HEK293 (cell line): ENCODE data around the gene NSG1.

Source experiments
- CTCF ChIA-PET: fragments of 350-600 bp; formaldehyde crosslinking; extraction: SDS; loops from one replicate; lab custom pipeline; 2021; ENCODE audit warnings: antibody characterized with exemption; lab: Yijun Ruan, JAX
- POLR2A ChIA-PET: fragments of 300-600 bp; formaldehyde crosslinking; extraction: SDS; loops from one replicate; lab custom pipeline; 2020; ENCODE audit warnings: antibody characterized with exemption, inconsistent platforms; lab: Yijun Ruan, JAX
- H3K27ac ChIP-seq: fragments of 200-500 bp; sonication (Bioruptor generic); 2 replicates; pipeline ENCODE4 v1.5.1; 2014; ENCODE audit warnings: low read depth, low read length, control low read depth, inconsistent platforms; ENCODE audit errors: extremely low read depth
- H3K36me3 ChIP-seq, 2 experiments: fragments of 200-500 bp in 1 of 2; sonication (Bioruptor generic) in 1 of 2; 1 replicate in 1 of 2; 2 replicates in 1 of 2; pipeline ENCODE4 v1.5.1; 2014 to 2017; ENCODE audit warnings: inconsistent platforms in 2 of 2, low read length in 2 of 2; ENCODE audit not compliant: control insufficient read depth in 2 of 2, insufficient read depth in 1 of 2
- H3K4me1 ChIP-seq: fragments of 200-500 bp; sonication (Bioruptor generic); 2 replicates; pipeline ENCODE4 v1.5.1; 2014; ENCODE audit warnings: mild to moderate bottlenecking, low read length, inconsistent platforms; ENCODE audit not compliant: control insufficient read depth, insufficient read depth
- H3K4me3 ChIP-seq: 2 replicates; pipeline ENCODE4 v1.5.1; 2011; ENCODE audit warnings: low read depth, mild to moderate bottlenecking, control low read depth, low read length, moderate library complexity
- H3K9me3 ChIP-seq: fragments of 200-500 bp; sonication (Bioruptor generic); 2 replicates; pipeline ENCODE4 v1.5.1; 2014; ENCODE audit warnings: low read depth, low read length, inconsistent platforms; ENCODE audit not compliant: control insufficient read depth, insufficient read depth
- SCRT1 ChIP-seq: fragments of 450-650 bp; formaldehyde crosslinking; IDR thresholded peaks from 2 replicates; pipeline ENCODE4 v1.5.1; 2016; ENCODE audit warnings: missing biosample characterization, missing genetic modification characterization, borderline replicate concordance
- SCRT2 ChIP-seq: fragments of 450-650 bp; formaldehyde crosslinking; IDR thresholded peaks from 2 replicates; pipeline ENCODE4 v1.5.1; 2016; ENCODE audit warnings: missing biosample characterization, missing genetic modification characterization
- TRIM28 ChIP-seq: IDR thresholded peaks from 2 replicates; pipeline ENCODE4 v1.6.1; 2011; ENCODE audit warnings: low read length, control low read depth, borderline replicate concordance
- ZBTB1 ChIP-seq: fragments of 450-650 bp; formaldehyde crosslinking; IDR thresholded peaks from 2 replicates; pipeline ENCODE4 v1.5.1; 2016; ENCODE audit warnings: missing biosample characterization, missing genetic modification characterization
- ZNF174 ChIP-seq: fragments of 450-650 bp; formaldehyde crosslinking; IDR thresholded peaks from 2 replicates; pipeline ENCODE4 v1.5.0; 2017; ENCODE audit warnings: missing biosample characterization, mild to moderate bottlenecking, missing genetic modification characterization
- ZNF2 ChIP-seq: fragments of 450-650 bp; formaldehyde crosslinking; IDR thresholded peaks from 2 replicates; pipeline ENCODE4 v1.5.1; 2016; ENCODE audit warnings: missing biosample characterization, missing genetic modification characterization
- ZNF335 ChIP-seq: fragments of 450-650 bp; formaldehyde crosslinking; conservative IDR thresholded peaks from 2 replicates; pipeline ENCODE4 v1.5.1; 2016; ENCODE audit warnings: missing biosample characterization, missing genetic modification characterization
- ZNF341 ChIP-seq: fragments of 450-650 bp; formaldehyde crosslinking; IDR thresholded peaks from 2 replicates; pipeline ENCODE4; 2016; ENCODE audit warnings: low read depth, missing biosample characterization, missing genetic modification characterization
- ZNF391 ChIP-seq: fragments of 450-650 bp; formaldehyde crosslinking; IDR thresholded peaks from 2 replicates; pipeline ENCODE4 v1.5.1; 2016; ENCODE audit warnings: low read depth, missing biosample characterization, missing genetic modification characterization, borderline replicate concordance
- ZNF473 ChIP-seq: fragments of 450-650 bp; formaldehyde crosslinking; IDR thresholded peaks from 2 replicates; pipeline ENCODE4 v1.5.1; 2017; ENCODE audit warnings: missing biosample characterization, missing genetic modification characterization
- ZNF596 ChIP-seq: fragments of 450-650 bp; IDR thresholded peaks from 2 replicates; pipeline ENCODE4 v1.5.0; 2018; ENCODE audit warnings: missing biosample characterization, mild to moderate bottlenecking, missing genetic modification characterization, moderate library complexity
- ZNF76 ChIP-seq: fragments of 450-650 bp; formaldehyde crosslinking; IDR thresholded peaks from 2 replicates; pipeline ENCODE4; 2016; ENCODE audit warnings: low read depth, missing biosample characterization, missing genetic modification characterization, borderline replicate concordance
- TF ChIP-seq, protein P1 (sequence below): fragments of 450-650 bp; formaldehyde crosslinking; IDR thresholded peaks from 2 replicates; pipeline ENCODE4 v1.5.1; 2016; ENCODE audit warnings: missing biosample characterization, missing genetic modification characterization
- TF ChIP-seq, protein P2 (sequence below): fragments of 450-650 bp; formaldehyde crosslinking; IDR thresholded peaks from 2 replicates; pipeline ENCODE4 v1.5.1; 2016; ENCODE audit warnings: missing biosample characterization, missing genetic modification characterization
- TF ChIP-seq, protein P3 (sequence below): fragments of 450-650 bp; IDR thresholded peaks from 2 replicates; pipeline ENCODE4 v1.5.1; 2018; ENCODE audit warnings: missing biosample characterization, mild to moderate bottlenecking, missing genetic modification characterization
- TF ChIP-seq, protein P4 (sequence below): fragments of 450-650 bp; formaldehyde crosslinking; IDR thresholded peaks from 2 replicates; pipeline ENCODE4 v1.5.1; 2016; ENCODE audit warnings: missing biosample characterization, missing genetic modification characterization

NSG1 gene

DNA sequence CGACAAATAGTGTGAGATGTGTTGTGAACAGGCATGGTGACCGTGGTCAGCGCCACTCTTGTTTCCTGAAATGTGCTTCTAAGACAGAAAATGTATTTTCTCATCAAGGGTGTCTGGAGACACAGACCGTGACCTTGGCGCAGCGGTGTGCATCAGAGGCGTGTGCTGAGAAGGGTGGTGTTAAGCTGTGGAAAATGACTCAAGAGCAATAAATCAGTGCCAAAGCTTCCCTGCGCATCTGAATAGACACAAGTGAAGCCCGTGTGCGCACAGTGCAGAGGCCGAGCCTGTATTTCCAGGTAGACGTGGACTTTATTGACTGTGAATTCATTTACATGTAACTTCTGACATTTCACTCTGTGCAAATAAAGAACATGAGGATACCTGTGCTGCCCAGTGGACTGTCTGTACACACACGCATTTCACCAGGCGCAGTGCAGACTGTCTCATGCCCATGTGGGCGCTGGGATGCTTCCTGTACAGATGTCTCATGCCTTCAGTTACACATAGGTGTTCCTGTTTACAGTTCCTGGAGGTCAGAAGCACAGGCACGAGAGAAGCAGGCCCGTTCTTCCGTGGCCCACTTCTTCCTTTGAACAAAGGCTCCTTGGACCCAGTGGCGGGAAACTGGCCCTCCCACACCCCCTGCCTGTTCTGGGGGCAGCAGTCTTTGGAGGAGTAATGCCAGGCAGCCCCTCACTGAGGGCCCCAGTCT is 31.9 kb downstream of the NSG1 start (continued):
- no peak for TF ChIP-seq ZNF2 (tag by site-specific recombination)
- TF ChIP-seq ZNF335 (tag by site-specific recombination) = no peak

DNA sequence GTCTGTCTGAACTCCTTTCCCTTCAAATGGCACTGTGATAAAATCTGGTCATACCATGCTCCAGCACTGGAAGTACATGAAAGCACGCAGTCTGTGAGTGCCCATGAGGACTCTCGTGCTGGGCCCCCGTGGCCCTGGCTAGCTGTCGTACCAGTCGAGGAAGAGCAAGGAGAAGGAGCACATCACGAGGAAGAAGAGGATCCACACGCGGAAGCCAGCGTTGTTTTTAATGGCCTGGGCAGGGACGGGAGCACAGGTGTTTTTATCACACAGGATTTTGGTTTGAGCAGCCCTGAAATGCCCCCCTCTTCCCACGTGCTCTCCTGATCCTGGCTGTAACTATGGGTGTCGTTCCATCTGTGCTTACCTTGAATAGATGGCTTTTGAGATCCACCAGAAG is 33.0 kb downstream of the NSG1 start:
- TF ChIP-seq ZNF596 (tag by site-specific recombination) = no peak
- no peak for TF ChIP-seq SCRT1 (tag by site-specific recombination)
- TF ChIP-seq TRIM28 = no peak
- TF ChIP-seq, protein P1, sequence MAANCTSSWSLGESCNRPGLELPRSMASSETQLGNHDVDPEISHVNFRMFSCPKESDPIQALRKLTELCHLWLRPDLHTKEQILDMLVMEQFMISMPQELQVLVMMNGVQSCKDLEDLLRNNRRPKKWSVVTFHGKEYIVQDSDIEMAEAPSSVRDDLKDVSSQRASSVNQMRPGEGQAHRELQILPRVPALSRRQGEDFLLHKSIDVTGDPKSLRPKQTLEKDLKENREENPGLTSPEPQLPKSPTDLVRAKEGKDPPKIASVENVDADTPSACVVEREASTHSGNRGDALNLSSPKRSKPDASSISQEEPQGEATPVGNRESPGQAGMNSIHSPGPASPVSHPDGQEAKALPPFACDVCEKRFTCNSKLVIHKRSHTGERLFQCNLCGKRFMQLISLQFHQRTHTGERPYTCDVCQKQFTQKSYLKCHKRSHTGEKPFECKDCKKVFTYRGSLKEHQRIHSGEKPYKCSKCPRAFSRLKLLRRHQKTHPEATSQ = no peak
- no peak for TF ChIP-seq ZNF76
- TF ChIP-seq, protein P2, sequence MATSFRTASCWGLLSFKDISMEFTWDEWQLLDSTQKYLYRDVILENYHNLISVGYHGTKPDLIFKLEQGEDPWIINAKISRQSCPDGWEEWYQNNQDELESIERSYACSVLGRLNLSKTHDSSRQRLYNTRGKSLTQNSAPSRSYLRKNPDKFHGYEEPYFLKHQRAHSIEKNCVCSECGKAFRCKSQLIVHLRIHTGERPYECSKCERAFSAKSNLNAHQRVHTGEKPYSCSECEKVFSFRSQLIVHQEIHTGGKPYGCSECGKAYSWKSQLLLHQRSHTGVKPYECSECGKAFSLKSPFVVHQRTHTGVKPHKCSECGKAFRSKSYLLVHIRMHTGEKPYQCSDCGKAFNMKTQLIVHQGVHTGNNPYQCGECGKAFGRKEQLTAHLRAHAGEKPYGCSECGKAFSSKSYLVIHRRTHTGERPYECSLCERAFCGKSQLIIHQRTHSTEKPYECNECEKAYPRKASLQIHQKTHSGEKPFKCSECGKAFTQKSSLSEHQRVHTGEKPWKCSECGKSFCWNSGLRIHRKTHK (tag by site-specific recombination) = no peak
- TF ChIP-seq ZNF473 (tag by site-specific recombination) = no peak
- TF ChIP-seq, protein P3, sequence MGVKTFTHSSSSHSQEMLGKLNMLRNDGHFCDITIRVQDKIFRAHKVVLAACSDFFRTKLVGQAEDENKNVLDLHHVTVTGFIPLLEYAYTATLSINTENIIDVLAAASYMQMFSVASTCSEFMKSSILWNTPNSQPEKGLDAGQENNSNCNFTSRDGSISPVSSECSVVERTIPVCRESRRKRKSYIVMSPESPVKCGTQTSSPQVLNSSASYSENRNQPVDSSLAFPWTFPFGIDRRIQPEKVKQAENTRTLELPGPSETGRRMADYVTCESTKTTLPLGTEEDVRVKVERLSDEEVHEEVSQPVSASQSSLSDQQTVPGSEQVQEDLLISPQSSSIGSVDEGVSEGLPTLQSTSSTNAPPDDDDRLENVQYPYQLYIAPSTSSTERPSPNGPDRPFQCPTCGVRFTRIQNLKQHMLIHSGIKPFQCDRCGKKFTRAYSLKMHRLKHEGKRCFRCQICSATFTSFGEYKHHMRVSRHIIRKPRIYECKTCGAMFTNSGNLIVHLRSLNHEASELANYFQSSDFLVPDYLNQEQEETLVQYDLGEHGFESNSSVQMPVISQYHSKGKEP (tag by site-specific recombination) = no peak
- TF ChIP-seq ZNF391 (tag by site-specific recombination) = no peak
- no peak for TF ChIP-seq ZNF341
- TF ChIP-seq ZBTB1 = no peak
- TF ChIP-seq, protein P4, sequence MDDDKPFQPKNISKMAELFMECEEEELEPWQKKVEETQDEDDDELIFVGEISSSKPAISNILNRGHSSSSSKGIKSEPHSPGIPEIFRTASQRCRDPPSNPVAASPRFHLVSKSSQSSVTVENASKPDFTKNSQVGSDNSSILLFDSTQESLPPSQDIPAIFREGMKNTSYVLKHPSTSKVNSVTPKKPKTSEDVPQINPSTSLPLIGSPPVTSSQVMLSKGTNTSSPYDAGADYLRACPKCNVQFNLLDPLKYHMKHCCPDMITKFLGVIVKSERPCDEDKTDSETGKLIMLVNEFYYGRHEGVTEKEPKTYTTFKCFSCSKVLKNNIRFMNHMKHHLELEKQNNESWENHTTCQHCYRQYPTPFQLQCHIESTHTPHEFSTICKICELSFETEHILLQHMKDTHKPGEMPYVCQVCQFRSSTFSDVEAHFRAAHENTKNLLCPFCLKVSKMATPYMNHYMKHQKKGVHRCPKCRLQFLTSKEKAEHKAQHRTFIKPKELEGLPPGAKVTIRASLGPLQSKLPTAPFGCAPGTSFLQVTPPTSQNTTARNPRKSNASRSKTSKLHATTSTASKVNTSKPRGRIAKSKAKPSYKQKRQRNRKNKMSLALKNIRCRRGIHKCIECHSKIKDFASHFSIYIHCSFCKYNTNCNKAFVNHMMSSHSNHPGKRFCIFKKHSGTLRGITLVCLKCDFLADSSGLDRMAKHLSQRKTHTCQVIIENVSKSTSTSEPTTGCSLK (tag by site-specific recombination) = no peak
- Histone ChIP-seq H3K9me3 (no peaks in the 10 kb centered on the region), H3K36me3 (peaks cover 0 to 64% of the 10 kb centered on the region in 2 experiments; a peak in 1 of 3 replicates), H3K4me1 (no peaks in the 10 kb centered on the region), H3K4me3 (no peak overlapping the region), H3K27ac (no peak overlapping the region)
- CTCF ChIA-PET = no interaction called here
- POLR2A ChIA-PET = interaction anchor here (0.6 kb wide), 1 partner anchor 44 kb away, joined by 6 read pairs; no protein-coding TSS in a partner anchor

DNA sequence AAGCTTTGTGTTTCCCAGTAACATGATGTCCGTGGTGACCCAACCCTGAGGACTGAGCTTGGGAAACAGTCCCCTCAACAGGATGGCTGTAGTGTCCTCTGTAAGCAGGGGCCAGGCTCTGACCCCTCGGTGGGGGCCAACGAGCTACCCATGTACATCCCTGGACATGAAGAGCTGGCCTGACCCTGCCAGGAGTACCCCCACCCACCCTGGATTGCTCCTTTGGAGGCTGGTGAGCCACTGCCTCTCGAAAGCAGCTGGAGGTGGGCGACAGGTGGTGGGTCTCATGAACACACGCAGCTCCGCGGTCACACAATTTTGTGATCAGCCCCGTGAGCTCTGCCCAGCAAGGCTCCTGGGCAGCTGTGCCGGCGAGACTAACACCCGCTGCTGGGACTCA is 33.5 kb downstream of the NSG1 start:
- POLR2A ChIA-PET = no interaction called here
- CTCF ChIA-PET = no interaction called here
- H3K36me3 ChIP-seq = peaks cover 0 to 68% of the 10 kb centered on the region in 2 experiments; a peak in 1 of 3 replicates
- no peak for TF ChIP-seq ZNF174 (tag by site-specific recombination)
- TF ChIP-seq SCRT2 (tag by site-specific recombination) = peak; percentile 70; the same call in 1 of the 2 replicates
- no peak overlapping the region for H3K4me3 ChIP-seq
- H3K27ac ChIP-seq = no peak overlapping the region
- no peaks in the 10 kb centered on the region for H3K9me3 ChIP-seq
- H3K4me1 ChIP-seq = no peaks in the 10 kb centered on the region
